ENCODE measurements around the gene VPS8. TPM values are rescaled to one million over a fixed set of nuclear protein-coding genes. Genes with fewer than 3 reads are reported as not detected.
A peak's percentile ranks its signal among the peaks of the same experiment; 100 is the strongest.

VPS8 gene
- total RNA-seq, 1 donor from 2014 or later: 46.1 TPM

DNA sequence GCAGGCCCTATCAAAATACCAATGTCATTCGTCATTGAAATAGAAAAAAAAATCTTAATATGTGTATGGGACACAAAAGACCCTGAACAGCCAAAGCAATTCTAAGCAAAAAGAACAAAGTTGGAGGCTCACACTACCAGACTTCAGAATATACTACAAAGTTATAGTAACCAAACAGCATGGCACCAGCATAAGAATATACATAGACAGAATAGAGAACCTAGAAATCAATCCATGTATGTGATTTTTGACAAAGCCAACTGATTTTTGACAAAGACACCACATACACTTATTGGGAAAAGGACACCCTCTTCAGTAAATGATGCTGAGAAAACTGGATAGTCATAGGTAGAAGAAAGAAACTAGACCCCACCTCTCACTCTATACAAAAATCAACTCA is 245.9 kb downstream of the VPS8 start:
- intact Hi-C loops (cut with DNase I): no loop called here
- no peak for ATAC-seq
- no peak for DNase-seq (ENCODE audit: missing footprints)

GRCh38 chr3:185058796-185059195 is 246.8 kb downstream of the VPS8 start:
- intact Hi-C loops (cut with DNase I): no loop called here

DNA sequence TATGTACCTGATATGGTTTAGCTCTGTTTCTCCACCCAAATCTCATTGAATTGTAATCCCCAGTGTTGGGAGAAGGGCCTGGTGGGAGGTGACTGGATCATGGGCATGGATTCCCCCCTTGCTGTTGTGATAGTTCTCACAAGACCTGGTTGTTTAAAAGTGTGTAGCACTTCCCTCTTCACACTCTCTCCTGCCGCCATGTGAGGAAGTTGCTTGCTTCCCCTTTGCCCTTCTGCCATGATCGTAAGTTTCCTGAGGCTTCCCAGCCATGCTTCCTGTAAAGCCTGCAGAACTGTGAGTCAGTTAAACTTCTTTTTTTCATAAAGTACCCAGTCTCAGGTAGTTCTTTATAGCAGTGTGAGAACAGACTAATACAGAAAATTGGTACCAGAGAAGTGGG is 247.8 kb downstream of the VPS8 start:
- intact Hi-C loops (cut with DNase I): no loop called here
- DNase-seq (ENCODE audit: missing footprints) (no peak), ATAC-seq (peak; percentile 26)

More at GRCh38 chr3:185058796-185059195, 246.8 kb downstream of the VPS8 start:
- DNase-seq (ENCODE audit: missing footprints) (no peak), ATAC-seq (no peak)

DNA sequence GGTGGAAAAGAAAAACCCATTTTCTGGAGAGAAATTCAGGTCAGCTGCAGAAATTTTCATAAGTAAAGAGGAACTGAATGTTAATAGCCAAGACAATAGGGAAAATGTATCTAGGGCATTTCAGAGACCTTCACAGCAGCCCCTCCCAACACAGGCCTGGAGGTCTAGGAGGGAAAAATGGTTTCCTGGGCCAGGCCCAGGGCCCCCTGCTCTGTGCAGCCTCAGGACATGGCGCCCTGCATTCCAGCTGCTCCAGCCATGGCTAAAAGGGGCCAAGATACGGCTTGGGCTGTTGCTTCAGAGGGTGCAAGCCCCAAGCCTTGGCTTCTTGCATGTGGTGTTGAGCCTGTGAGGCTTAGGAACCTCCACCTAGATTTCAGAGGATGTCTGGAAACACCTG is 248.7 kb downstream of the VPS8 start:
- intact Hi-C loops (cut with DNase I): no loop called here
- no peak for ATAC-seq
- DNase-seq (ENCODE audit: missing footprints): no peak

GRCh38 chr3:185062191-185062590 is 250.2 kb downstream of the VPS8 start:
- no peak for DNase-seq (ENCODE audit: missing footprints)
- ATAC-seq: no peak

GRCh38 chr3:185063431-185063830 is 251.5 kb downstream of the VPS8 start:
- no peak for DNase-seq (ENCODE audit: missing footprints)
- ATAC-seq: no peak

More at GRCh38 chr3:185062191-185062590, 250.2 kb downstream of the VPS8 start:
- intact Hi-C loops (cut with DNase I): no loop called here

DNA sequence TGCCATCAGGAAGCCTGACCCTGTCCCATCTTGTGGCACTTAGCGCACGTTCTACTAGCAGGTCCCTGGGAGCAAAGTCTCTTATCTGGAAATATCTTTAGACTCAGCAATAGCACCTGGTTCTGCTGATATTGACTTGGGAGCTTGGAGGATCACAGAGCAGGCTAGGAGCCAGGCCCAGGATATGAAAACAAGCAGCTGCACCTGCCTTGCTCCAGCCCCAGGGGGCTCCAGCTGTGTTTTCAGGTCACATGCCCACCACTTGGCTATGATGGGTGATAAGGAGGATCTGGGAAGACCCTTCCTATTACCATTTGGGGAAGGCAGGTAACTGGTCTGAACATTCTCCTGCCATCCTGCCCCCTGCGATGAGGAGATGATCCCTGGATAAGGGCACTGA is 253.1 kb downstream of the VPS8 start:
- intact Hi-C loops (cut with DNase I): no loop called here
- no peak for DNase-seq (ENCODE audit: missing footprints)
- ATAC-seq: no peak

More at GRCh38 chr3:185063431-185063830, 251.5 kb downstream of the VPS8 start:
- intact Hi-C loops (cut with DNase I): no loop called here

- intact Hi-C loops (cut with DNase I): no loop called here
- no peak for DNase-seq (ENCODE audit: missing footprints)
- no peak for ATAC-seq
Observed at GRCh38 chr3:185066251-185066650, 254.3 kb downstream of the VPS8 start.

- DNase-seq (ENCODE audit: missing footprints) (no peak), ATAC-seq (no peak)
Observed at GRCh38 chr3:185067173-185067572, 255.2 kb downstream of the VPS8 start.

DNA sequence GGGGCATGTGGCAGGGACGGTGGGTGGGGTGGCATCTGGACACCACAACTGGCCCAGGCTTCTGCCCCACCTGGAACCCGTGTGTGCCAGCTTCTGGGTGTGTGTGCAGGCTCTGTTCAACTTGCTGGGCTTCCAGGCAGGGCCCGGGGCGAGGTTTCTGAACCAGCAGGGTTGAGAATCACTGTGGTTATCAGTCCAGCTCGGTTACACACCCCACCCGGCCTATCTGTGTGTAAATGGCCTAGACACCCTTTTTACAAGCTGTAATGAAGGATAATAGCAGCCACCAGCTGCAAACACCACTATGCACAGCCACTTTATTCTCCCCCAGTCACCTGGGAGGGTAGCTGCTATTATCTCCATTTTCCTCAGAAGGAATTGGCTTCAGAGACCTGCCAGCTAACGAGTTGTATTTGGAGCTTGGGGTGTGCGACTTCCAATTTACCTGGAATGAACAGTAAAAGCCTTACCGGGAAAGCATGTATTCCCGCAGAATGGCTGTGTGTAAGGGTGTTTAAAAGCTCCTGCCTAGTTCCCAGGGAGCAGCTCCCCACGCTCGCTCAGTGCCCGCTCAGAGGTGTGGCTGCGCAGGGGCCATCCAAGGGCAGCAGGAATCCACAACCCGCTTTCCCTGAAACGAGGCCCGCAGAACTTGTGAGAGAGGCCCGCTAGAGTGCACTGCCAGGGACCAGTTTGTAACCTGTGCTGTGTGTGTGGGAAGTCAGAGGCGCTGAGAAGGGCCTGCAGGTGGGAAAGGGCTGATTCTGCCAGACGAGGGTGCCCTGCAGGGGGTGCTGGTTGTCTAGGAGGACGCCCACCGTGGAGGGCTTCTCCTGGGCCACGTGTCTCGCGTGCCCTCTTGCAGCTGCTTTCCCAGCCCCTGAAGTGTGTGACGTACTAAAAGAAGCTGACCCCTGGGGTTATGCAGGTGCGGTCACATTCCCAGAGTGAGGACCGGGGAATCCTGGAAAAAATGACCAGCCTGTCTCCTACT is 257.4 kb downstream of the VPS8 start:
- no peak for DNase-seq (ENCODE audit: missing footprints)
- intact Hi-C loops (cut with DNase I): no loop called here
- no peak for ATAC-seq

More at GRCh38 chr3:185067173-185067572, 255.2 kb downstream of the VPS8 start:
- intact Hi-C loops (cut with DNase I): no loop called here

GRCh38 chr3:185070491-185071286 is 258.7 kb downstream of the VPS8 start:
- intact Hi-C loops (cut with DNase I): no loop called here
- no peak for DNase-seq (ENCODE audit: missing footprints)
- ATAC-seq: peak; percentile 50

DNA sequence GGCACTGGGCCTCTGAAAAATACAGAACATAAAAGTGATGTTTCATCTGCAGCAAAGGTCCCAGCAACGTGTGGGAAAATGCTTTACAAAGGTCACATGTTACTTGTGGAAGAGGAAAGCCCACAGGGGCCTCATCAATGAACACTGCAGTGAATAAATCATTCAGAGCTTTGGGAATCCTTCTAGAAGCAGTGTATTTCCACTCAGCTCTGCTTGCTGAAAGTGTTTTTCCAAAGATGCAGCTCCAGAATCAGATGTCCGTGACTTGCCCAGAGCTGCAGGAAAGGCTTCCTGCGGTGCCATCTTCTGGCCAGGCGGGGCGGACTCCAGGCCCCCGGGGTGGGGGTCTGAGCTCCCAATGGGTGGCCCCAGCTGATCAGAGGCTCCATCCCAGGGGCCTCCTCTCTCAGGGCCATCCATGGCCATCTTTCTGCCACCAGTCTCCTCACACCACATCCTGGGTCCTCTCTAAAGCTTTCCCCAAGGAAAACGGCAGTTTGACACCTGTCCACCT is 259.4 kb downstream of the VPS8 start:
- intact Hi-C loops (cut with DNase I): no loop called here
- no peak for ATAC-seq
- DNase-seq (ENCODE audit: missing footprints): no peak

DNA sequence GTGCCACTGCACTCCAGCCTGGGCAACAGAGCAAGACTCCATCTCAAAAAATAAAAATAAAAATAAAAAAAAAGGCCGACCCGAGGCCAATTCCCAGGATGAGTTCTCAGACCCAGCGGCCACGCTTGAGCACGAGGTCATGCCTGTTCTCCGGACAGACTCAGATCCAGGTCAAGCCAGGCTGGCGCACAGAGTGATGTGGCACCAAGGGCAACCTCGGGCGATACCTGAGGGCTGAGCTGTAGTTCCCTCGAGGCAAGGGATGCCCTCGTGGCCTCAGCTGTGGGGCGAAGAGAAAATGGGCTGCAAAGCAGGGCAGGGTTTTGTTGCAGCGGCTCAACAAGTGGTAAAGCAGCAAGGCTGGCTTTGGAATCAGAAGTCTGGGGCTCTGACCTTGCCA is 263.6 kb downstream of the VPS8 start:
- intact Hi-C loops (cut with DNase I): no loop called here
- no peak for DNase-seq (ENCODE audit: missing footprints)
- ATAC-seq: no peak

DNA sequence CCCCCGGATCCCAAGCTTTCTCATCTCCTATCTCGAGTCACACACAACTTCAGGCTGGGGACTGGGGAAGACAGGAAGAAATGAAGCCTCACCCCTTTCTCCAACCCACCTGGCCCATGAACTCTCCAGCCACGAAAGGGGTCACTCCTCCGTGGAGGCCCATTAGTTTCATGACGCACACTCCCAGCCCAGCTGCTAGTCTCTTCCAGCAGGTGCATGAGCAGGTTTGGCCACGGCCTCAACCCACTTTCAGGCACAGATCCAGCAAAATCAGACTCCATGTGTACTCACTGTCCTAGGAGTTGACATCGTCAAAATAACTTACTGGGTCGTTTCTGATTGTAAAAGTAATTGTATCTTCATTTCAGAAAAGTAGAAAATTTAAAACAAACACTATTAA is 264.3 kb downstream of the VPS8 start:
- intact Hi-C loops (cut with DNase I): no loop called here
- DNase-seq (ENCODE audit: missing footprints) (no peak), ATAC-seq (no peak)

DNA sequence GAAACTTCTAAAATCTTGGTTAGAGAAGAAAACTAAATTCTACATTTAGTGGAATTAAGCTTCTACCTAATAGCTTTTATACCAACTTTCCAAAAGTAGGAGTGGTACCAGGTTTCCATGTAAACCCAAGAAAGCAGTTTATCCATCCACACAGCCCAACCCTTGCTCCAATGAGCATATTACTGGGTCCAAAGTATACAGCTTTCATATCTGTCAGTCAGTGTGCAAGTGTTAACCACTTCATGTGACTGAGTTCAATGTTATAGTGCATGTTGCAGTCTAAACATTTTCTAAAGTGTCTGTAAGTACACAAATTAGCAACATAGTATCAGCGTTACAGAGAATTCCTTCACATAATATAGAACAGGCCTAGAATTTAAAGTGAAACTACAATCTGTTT is 267.7 kb downstream of the VPS8 start:
- intact Hi-C loops (cut with DNase I): no loop called here
- ATAC-seq: no peak
- no peak for DNase-seq (ENCODE audit: missing footprints)

DNA sequence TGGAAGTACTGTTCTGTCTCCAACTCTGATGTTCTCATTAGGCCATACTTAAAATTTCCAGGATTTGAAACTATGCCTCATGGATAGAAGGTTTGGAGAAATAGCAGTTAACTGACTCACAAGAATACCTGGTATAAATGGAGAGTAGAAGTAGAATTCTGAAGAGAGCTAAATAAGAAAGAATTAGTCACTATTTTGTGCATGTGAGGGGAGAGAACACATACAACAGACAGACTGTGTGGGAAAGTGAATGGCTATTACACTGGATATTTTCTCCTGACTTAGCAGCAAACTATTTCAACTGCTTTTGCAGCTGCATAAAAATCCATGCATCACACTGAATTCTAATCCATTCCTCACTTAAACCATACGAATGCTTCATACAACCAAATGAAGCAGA is 269.6 kb downstream of the VPS8 start:
- no peak for ATAC-seq
- intact Hi-C loops (cut with DNase I): no loop called here
- no peak for DNase-seq (ENCODE audit: missing footprints)

DNA sequence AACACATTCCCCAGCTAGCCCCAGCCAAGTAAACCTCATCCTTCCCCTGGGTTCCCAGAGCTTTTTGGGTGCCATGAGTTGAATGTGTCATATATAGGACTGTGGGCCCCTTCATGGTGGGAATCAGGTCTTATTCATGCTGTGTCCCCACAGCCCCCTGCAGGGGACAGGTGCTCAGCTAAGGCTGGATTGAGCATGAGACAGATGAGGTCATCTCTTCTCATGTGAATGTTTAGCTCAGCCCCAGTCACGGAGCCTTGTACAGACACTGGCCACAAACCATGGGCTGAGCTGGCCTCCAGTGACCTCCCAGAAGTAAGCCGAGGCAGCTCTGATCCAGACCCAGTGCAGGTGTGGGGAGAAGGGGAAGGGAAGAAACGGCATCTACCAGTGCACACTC is 270.2 kb downstream of the VPS8 start:
- ATAC-seq (no peak), DNase-seq (ENCODE audit: missing footprints) (no peak)
- intact Hi-C loops (cut with DNase I): no loop called here

GRCh38 chr3:185082829-185083228 is 270.9 kb downstream of the VPS8 start:
- intact Hi-C loops (cut with DNase I): no loop called here
- DNase-seq (ENCODE audit: missing footprints) (no peak), ATAC-seq (no peak)

- ATAC-seq (no peak), DNase-seq (ENCODE audit: missing footprints) (no peak)
- intact Hi-C loops (cut with DNase I): no loop called here
Observed at GRCh38 chr3:185084402-185084801, 272.4 kb downstream of the VPS8 start.

- intact Hi-C loops (cut with DNase I): no loop called here
- ATAC-seq (no peak), DNase-seq (ENCODE audit: missing footprints) (no peak)
Observed at GRCh38 chr3:185084901-185085300, 272.9 kb downstream of the VPS8 start.

Measured in Right ventricle myocardium inferior (tissue), 1 donor.